Caki2 (cell line): ENCODE measurements around the gene ULBP2. TPM values are rescaled to one million over a fixed set of nuclear protein-coding genes. Genes with fewer than 3 reads are reported as not detected.

Experiments
- DNase-seq: peaks from one replicate; pipeline ENCODE4 v3.0.0-alpha.2; 2015; ENCODE audit warnings: low read depth
- in situ Hi-C: cut with HindIII; loops from 2 replicates; pipeline ENCODE4 v1.10.0; 2016; ENCODE audit warnings: low sequenced_read_pairs, low pct_unique_long_range_greater_than_20kb, mixed read lengths
- total RNA-seq: library from RNA; depleted of rRNA; stranded (reverse); fragments of >200 nt; shearing (Covaris generic); gene quantifications from 2 replicates; pipeline ENCODE4 v1.2.3, GENCODE V29; 2014; ENCODE audit warnings: low replicate concordance; rRNA removed

ULBP2 gene, protein sequence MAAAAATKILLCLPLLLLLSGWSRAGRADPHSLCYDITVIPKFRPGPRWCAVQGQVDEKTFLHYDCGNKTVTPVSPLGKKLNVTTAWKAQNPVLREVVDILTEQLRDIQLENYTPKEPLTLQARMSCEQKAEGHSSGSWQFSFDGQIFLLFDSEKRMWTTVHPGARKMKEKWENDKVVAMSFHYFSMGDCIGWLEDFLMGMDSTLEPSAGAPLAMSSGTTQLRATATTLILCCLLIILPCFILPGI
- 7.1 and 8.8 TPM in 2 replicates for total RNA-seq

DNA sequence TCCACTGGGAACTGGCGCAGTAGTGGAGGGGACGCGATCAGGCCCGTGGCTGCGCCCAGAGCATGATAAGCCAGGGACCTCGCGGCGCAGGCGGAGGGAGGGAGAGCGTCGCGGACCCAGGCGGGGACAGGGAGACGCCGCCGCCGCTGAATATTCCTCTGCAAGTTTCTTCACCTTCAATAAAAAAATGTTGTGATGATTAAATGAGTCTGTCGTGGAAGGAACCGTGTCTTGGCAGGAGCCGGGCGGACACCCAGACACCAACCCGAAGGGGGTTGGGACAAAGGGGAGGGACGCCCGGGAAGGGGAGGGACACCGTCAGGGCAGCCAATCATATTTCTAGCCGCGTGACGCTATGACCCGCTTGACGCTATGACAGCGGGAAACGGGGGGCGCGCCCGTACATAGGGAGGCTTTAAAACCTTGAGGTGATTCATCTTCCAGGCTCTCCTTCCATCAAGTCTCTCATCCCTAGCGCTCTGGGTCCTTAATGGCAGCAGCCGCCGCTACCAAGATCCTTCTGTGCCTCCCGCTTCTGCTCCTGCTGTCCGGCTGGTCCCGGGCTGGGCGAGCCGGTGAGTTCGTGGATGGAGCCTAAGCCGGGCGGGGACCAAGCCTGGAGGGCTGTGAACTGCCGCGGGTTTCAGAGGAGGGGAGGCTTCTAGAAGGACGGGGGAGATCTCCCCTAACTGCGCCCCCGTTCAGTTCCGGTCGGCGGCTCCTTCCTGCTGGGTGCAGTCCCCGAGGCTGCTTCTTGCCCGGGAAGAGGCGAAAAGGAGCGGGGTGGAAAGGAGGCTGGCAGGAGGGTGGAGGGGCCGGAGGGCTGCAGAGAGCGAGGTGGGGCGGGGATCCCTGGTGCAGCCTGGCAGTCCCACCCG is at the start of gene ULBP2:
TSS of gene ULBP2 (plus strand) at position 432 of the 878 bp plus-strand sequence. CDS start at position 491, 59 bp downstream.
- DNase-seq = peak; percentile 88
- in situ Hi-C loops = no loop called here

DNA sequence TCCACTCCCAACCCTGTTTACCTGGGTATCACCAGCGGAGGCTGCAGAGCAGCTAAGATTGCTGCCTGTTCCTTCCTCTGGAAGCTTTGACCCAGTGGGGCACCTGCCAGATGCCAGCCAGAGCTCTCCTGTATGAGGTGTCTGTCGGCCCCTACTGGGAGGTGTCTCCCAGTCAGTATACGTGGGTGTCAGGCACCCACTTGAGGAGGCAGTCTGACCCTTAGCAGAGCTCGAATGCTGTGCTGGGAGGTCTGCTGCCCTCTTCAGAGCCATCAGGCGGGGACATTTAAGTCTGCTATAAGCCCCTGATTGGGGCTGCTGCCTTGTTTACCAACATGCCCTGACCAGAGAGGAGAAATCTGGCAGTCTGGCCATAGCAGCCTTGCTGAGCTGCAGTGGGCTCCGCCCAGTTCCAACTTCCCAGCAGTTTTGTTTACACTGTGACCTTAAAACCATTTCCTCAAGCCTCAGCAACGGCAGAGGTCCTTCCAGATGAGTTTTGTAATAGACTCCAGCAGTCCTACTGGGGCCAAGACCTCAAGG is 46.7 kb upstream of the ULBP2 start:
- in situ Hi-C loops = no loop called here
- no peak for DNase-seq

DNA sequence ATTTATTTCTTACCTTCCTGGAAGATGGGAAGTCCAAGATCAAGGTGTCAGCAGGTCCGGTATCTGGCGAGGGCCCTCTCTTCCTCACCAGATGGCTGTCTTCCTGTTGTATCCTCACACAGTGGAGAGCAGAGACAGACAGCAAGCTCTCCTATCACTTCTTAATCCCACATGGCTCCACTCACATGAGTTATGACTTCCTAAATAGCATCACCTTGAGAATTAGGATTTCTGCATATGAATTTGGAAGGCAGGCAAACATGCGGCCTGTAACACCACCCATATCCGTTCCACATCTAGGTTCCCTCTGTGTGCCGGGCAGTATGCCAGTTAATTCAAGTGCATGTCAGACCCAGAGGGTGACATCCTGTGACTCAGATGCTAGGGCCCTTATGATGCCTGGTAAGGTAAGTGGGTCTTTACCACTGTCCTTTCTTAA is 46.0 kb upstream of the ULBP2 start:
- no peak for DNase-seq
- in situ Hi-C loops = no loop called here

DNA sequence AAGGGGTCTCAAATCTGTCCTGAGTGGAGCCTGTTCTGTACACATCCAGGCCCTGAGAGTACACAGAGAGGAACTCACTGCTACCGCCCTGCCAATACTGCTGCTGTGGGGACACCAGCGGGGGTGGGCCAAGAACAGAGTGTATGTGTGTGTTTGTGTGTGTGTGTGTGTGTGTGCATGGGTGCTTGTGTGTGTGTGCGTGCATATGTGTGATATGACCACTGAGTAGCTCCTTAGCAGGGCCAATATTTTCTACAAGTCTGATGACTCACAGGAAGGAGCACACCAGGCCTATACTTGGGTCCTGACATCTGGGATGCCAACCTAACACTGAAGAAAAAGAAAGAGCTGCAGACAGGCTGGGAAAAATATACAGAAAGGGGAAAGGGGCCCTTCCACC is 45.3 kb upstream of the ULBP2 start:
- no peak for DNase-seq
- in situ Hi-C loops = no loop called here

DNA sequence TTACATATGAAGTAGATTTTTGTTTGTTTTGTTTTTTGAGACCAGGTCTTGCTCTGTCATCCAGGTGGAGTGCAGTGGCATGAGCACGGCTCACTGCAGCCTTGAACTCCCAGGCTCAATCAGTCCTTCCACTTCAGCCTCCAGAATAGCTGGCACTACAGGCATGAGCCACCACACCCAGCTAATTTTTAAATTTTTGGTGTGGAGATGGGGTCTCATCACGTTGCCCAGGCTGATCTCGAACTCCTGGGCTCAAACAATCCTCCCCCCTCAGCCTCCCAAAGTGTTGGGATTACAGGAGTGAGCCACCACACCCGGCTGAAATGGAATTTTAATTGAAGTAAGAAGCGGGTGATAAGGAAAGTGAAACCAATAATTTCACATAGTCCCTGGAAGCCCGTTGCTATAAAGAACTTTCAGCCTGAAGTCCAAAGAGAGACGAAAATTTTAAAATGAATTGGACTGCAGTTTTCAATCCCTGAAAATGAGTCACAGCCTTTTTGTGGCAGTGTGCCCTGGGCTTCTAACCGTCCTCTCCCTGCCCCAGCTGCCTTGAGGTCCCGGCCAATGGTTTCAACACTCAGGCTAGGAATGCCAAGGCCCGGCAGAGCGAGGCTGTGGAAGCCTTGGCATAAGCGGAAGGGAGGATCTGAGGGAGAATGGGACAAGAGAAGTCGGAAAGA is 44.7 kb upstream of the ULBP2 start:
- in situ Hi-C loops = no loop called here
- no peak for DNase-seq

DNA sequence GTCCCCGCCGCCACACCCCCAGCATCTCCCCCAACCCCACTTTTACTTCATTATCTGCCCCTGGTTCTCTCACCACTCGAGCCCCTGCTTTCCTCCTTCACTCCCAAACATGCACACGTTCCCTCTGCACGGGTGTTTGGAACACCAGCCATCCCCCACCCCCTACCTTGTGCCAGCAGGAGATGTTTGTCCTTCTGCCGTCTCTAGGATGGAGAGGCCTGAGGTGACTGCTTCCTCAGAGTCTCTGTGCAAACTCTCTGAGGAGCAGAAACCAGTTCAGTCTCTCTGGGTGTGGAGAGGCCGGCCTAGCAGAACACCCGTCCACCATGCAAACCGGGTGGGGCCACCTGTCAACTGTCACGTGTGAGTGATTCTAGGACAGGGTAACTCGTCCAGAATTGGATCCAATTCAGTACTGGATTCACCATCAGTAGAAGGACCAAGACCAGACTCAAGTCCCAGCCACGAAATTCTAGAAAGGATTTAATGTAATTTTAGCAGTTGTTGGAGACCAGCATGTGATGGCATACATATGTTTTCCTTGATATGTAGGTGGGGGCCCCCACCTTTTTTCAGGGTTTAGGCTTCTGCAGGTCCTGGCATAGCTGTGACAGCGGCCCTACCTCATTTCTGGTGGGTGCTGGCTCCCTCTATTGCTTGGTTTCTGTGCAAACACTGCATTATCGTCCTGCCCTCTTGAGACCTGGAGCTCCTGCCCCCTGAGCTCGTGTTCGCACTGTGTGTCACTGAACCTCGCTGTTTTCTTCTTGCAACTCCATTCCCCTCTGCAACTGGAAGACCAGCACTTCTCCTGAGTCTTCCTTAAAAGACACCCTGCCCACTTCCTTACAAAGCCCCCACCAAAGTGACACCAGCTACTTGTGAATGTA is 43.7 kb upstream of the ULBP2 start, which contains the start of gene RAET1E:
TSS of gene RAET1E (minus strand) at position 259 of the 890 bp plus-strand sequence. CDS start 7,212 bp downstream, outside the sequence.
- no peak for DNase-seq
- in situ Hi-C loops = no loop called here

DNA sequence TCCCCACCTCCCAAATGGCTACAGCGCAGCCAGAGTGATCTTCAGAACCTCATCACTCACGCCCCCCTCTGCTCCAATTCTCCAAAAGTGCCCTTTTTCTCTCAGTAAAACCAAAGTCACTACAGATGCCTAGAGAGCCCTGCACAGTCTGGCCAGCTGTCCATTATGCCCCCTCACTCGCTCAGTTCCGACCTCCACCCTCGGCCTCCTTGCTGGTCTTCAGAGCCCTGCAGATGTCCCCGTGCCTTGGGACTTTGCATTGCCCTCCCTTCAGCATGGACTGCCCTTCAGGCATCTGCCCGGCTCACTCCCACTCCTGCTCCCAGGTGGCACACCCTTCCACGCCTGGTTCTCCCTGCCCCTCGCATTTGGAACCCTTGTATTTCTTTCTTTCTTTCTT is 42.8 kb upstream of the ULBP2 start:
- DNase-seq = no peak

DNA sequence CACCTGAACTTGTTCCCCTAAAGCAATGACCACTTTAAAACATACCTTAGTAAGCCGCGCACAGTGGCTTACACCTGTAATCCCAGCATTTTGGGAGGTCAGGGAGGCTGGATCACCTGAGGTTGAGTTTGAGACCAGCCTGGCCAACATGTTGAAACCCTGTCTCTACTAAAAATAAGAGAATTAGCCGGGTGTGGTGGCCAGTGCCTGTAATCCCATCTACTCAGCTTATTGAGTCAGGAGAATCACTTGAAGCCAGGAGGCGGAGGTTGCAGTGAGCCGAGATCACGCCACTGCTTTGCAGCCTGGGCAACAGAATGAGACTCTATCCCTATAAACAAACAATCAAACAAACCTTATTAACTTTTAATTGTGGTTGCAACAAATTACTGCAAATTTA is 42.3 kb upstream of the ULBP2 start:
- no peak for DNase-seq
- in situ Hi-C loops = no loop called here

More for the DNA sequence above, 42.8 kb upstream of the ULBP2 start:
- in situ Hi-C loops = no loop called here

DNA sequence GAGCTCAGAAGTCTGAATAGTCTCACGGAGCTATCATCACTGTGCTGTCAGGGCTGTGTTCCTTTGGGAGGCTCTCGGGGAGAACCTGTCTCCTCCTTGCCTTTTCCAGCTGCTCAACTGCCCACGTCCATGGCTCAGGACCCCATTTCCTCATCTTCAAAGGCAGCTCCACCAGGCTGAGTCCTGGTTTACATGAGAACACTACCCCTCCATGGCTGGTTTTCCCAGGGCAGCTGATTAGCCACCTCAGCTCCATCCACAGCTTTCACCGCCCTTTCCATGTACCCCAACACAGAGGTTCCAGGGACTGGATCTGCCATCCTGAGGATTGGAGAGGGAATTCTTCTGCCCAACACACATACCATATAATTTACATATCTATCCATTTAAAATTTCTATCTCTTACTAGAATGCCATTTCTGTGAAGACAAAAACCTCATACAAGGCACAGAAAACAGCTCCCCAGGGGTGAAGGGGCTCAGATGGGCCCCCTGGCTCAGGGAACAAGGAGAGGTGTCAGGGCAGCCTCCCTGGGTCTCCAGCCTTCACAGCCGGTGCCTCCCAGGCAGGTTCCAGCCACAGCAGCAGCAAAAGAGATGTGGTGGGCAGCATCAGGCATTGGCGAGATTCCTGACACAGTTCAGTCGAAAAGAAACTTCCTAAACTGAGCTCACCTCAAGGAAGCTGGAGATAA is 41.7 kb upstream of the ULBP2 start:
- no peak for DNase-seq
- in situ Hi-C loops = no loop called here

DNA sequence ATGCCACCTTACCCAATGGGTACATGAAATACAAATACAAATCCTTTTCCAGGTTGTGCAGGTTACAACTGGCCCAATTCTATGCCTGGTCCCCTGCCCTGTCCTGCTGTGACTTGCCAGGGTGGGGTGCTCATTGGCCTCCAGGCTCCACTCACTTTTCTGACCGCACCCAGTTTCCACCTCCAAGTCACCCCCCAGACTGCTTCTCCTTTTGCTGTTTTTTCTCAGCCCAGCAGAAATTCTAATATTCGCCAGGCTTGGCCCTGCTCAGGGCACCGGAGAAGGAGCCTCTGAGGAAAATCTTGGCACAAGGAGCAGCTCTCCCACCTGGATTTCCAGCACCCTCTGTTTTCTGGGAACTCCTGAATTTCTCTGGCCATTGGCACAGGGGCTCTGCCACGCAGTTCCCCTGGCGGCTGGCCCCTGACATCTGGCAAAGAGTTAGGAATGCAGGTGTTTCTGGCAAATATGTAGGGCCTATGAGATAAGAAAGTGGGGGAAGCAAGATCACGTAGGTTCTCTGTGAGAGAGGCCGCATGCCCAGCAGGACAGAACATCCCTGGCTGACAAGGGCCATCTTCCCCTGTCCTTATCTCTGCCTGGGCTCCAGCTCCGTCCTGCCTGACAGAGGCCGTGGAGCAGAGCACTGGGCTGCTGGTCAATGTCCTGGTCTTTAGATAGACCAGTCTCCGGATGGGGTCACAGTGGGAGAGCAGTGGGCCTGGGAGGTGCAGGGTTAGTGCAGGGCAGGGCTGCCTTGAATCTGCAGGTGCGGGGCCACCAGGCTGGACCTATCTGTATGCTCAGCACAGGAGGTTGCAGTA is 41.0 kb upstream of the ULBP2 start:
- no peak for DNase-seq
- in situ Hi-C loops = no loop called here

DNA sequence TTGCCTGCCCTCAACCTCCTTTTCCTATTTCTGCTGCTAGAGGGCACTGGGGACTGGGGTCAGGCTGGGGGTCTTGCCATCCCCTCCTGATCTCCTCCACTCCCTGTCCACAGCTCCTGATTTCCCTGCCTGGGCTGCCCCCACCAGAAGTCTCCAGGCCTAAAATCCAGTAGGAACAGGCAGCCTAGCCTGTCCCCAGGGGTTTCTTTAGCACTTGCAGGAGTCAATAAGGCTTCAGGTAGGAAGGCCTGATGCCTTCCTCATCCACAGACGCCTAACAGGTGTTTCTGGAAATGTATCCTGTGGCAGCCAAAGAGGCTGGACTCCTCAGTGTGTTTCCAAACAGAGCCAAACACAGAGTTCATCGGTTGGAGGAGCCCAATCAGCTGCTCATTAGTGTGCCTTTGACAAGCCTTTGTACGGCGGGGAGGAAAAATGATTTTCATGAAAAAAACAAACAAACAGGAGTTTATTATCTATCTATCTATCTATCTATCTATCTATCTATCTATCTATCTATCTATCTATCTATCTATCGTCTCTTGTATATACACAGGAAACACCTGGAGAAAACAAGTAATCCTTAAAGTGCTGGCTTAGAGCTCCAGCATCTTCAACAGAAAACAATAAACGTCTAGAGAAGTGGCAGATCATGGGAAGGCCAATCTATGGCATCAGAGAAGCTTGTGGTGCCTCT is 40.2 kb upstream of the ULBP2 start:
- no peak for DNase-seq
- in situ Hi-C loops = no loop called here

DNA sequence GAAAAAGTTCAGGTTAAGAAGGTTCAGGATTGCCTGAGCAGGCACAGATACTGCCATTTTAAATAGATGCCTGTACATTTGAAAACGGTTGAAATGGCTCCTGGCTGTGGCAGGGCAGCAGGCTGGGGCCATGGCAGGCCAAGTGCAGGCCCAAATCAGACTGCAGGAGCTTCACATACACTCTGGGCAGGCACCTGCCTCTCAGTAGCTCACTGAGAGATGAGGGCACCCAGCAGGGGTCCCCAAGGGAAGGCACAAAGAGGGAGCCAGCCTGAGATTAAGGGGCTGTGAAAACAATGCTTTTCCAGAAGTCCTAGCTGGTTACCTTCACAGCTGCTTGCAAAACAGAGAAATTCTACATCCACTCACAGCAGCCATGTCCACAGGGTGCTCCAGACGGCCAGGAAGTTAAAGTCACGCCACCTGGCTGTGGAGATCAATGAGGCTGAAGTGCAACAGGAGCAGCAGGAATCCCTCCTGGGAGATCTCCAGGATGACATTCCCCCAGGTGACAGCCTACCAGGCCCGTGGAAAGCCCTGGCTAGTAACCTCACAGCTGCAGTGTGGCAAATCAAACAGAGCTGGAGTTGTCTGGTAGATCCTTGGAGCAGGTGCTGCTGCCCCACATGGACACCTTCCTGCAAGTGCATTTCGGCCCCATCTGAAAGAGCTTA is 37.7 kb upstream of the ULBP2 start:
- no peak for DNase-seq
- in situ Hi-C loops = no loop called here

DNA sequence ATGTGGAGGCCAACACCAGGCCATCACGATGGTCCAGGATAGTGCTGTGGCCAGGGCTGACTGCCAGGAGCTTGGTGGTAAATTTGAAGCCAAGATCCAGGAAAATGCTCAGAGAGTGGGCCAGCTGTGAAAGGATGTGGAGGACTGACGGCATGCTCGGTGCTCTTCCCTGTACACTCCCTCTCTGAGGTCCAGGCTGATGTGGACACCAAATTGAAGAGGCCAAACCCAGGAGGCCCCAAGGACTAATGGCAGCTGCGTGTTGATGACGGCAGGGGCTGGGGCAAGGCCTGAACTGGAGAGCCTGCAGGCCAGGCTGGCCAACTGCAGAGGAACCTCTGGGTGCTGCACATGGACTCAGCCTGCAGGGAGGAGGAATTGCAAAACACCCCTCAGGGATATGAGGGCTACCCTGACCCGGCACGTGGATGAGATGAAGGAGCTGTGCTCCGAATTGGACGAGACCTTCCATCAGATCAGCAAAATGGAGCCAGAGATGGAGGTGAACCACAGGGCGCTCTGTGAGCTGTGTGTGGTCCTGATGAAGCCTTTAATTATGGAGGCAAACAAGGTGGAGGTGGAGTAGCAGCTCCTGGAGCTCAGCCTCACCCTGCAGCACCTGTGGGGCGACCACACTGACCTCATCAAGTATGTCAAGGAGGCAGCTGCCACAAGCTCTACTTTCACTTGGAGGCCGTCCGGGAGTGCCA is 37.0 kb upstream of the ULBP2 start:
- in situ Hi-C loops = no loop called here
- DNase-seq = no peak

DNA sequence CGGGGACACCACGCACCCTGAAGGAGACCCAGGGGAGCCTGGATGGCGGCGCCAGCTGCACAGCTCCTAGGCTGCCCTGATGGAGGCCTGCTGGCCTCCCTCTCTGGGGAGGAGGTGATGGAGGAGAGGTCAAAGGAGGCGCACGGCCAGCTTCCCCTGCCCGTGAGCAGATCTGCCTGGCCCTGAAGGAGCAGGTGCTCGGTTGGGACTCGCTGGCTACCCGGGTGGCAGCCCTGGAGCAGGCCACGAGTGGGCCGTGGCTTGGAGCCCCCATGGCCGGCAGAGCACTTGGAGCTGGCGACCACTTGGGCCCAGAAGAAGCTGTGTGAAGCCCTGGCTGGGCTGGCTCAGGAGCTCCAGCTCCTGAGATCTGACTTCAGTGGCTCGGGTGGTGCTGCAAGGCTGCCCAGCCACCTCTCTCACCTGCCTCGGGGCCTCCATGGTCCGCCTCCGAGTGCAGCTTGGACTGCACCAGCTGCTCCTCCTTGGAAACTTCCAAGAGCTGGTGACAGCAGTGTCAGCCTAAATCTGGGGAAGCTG is 36.4 kb upstream of the ULBP2 start:
- in situ Hi-C loops = no loop called here
- no peak for DNase-seq
